Measurements from ENCODE around the gene ZNF638. TPM values are rescaled to one million over a fixed set of nuclear protein-coding genes. Genes with fewer than 3 reads are reported as not detected.

ZNF638 gene
- total and polyA plus RNA-seq, 2 of the 8 experiments (the other 6 are each of a cell fraction or from before 2014, with no cell fraction given) = 45.3 to 143 TPM

DNA sequence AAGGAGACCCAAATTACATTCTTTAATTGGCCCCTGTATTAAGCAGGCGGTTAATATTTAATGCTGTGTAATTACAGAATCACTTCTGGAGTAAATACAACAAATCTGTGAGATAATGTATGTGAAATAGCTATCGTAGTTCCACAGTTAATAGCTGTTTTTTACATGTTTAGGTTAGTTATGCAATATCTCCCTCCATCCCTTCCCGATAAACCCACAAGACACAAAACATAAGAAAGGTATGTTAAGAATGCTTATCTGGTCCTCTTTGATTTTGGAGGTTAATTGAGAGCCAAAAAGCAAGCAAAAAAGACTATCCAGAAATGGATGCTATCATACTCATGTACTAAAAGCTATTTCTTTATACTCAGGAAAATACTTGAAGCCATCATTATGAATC, 49.1 kb downstream of the ZNF638 start:
- Histone ChIP-seq H3K4ac (replicated peaks; ENCODE audit: insufficient read length, low read depth, low read length) (no peak overlapping the region), H3K9ac (replicated peaks in 1 of 4; ENCODE audit: extremely low read depth in 1 of 4, low read depth in 3 of 4, low read length in 3 of 4) (no peak overlapping the region), H2BK15ac (ENCODE audit: low read length) (no peak overlapping the region), H3K23ac (ENCODE audit: insufficient read length) (no peak overlapping the region), H3K56ac (replicated peaks; ENCODE audit: insufficient read length, low read depth, low read length) (no peak overlapping the region), H2BK12ac (ENCODE audit: low read depth, low read length) (no peak overlapping the region), H4K5ac (ENCODE audit: insufficient read length, low read depth, low read length) (no peak overlapping the region), H3K36me3 (ENCODE audit: control insufficient read depth in 2 of 4, insufficient read depth in 4 of 4, low read length in 3 of 4) (peaks cover 2 to 58% (median 23%) of the 10 kb centered on the region in 4 experiments; a peak in 7 of 8 replicates), H4K20me1 (replicated peaks in 1 of 2; ENCODE audit: control insufficient read depth in 1 of 2, insufficient read depth in 2 of 2, low read length in 2 of 2) (peaks cover 0 to 3% of the 10 kb centered on the region in 2 experiments), H3K9me3 (ENCODE audit: insufficient read depth in 2 of 2, low read depth in 1 of 2, low read length in 1 of 2) (no peaks in the 10 kb centered on the region), H3K79me1 (ENCODE audit: low read depth, low read length) (no peaks in the 10 kb centered on the region; the same call in 1 of the 2 replicates), H4K91ac (replicated peaks; ENCODE audit: insufficient read length, low read length) (no peak overlapping the region), H3K18ac (ENCODE audit: extremely low read depth, low read length) (no peak overlapping the region), H4K8ac (ENCODE audit: extremely low read depth, insufficient read depth, low read length) (no peak overlapping the region), H3K79me2 (ENCODE audit: control insufficient read depth in 1 of 2, insufficient read depth in 2 of 2, low read length in 2 of 2) (peaks cover 0 to 3% of the 10 kb centered on the region in 2 experiments; a peak in 2 of 4 replicates), H3K4me1 (replicated peaks in 1 of 4; ENCODE audit: control insufficient read depth in 3 of 4, insufficient read depth in 4 of 4, low read length in 3 of 4) (no peaks in the 10 kb centered on the region), H2BK5ac (ENCODE audit: low read depth, low read length) (no peak overlapping the region), H2BK20ac (ENCODE audit: low read length) (no peak overlapping the region), H2AK5ac (ENCODE audit: low read depth, low read length) (no peak overlapping the region), H2AFZ (ENCODE audit: low read length) (no peak overlapping the region), H2BK120ac (replicated peaks; ENCODE audit: low read depth, low read length) (no peak overlapping the region), H3K4me2 (ENCODE audit: insufficient read depth in 1 of 2, low read depth in 2 of 2, low read length in 2 of 2) (no peak overlapping the region), H3K14ac (ENCODE audit: insufficient read length) (no peak overlapping the region), H3K23me2 (ENCODE audit: low read depth, low read length) (no peaks in the 10 kb centered on the region), H3K27ac (ENCODE audit: low read depth, low read length) (no peak overlapping the region), H3K4me3 (ENCODE audit: extremely low read depth in 1 of 4, insufficient read depth in 2 of 4, low read depth in 3 of 4, low read length in 4 of 4) (no peak overlapping the region), H3K27me3 (replicated peaks in 1 of 4; ENCODE audit: control insufficient read depth in 3 of 4, extremely low read depth in 1 of 4, insufficient read depth in 3 of 4, low read length in 3 of 4) (no peaks in the 10 kb centered on the region)
- no peak for DNase-seq (ENCODE audit: low read depth in 1 of 2, low spot score in 2 of 2)
- no peak for FAIRE-seq
- CTCF ChIA-PET (ENCODE audit: partially characterized antibody) = interaction anchor here (0.9 to 2.2 kb wide), 3 partner anchors 81 to 223 kb away, joined by 3 to 7 read pairs (median 4); no protein-coding TSS in a partner anchor
- POLR2A ChIA-PET (ENCODE audit: partially characterized antibody) = interaction anchor here (0.8 kb wide), 1 partner anchor 12 kb away, joined by 3 read pairs; no protein-coding TSS in a partner anchor
- WGBS, 2 experiments (ENCODE audit: extremely low coverage in 1 of 2, insufficient coverage in 1 of 2, insufficient read length in 1 of 2, insufficient replicate concordance in 2 of 2, low coverage in 1 of 2, low lambda C conversion rate in 2 of 2, missing lambda C conversion rate in 1 of 2) = 95% methylated on average over 3 of the region's 3 CpGs; no CpG with 5 or more reads in 1 of the 2 experiments
- no peak for TF ChIP-seq KDM5A (IDR thresholded peaks at IDR 0.05; ENCODE audit: low read length)
- TF ChIP-seq, protein P1, sequence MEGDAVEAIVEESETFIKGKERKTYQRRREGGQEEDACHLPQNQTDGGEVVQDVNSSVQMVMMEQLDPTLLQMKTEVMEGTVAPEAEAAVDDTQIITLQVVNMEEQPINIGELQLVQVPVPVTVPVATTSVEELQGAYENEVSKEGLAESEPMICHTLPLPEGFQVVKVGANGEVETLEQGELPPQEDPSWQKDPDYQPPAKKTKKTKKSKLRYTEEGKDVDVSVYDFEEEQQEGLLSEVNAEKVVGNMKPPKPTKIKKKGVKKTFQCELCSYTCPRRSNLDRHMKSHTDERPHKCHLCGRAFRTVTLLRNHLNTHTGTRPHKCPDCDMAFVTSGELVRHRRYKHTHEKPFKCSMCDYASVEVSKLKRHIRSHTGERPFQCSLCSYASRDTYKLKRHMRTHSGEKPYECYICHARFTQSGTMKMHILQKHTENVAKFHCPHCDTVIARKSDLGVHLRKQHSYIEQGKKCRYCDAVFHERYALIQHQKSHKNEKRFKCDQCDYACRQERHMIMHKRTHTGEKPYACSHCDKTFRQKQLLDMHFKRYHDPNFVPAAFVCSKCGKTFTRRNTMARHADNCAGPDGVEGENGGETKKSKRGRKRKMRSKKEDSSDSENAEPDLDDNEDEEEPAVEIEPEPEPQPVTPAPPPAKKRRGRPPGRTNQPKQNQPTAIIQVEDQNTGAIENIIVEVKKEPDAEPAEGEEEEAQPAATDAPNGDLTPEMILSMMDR (IDR thresholded peaks at IDR 0.05; ENCODE audit: control extremely low read depth in 1 of 3, insufficient read depth in 1 of 3, low read depth in 1 of 3, low read length in 3 of 3) = no peak
- no peak for TF ChIP-seq YY1 (IDR thresholded peaks at IDR 0.05; ENCODE audit: low read depth, low read length)
- no peak for TF ChIP-seq EGR1 (IDR thresholded peaks at IDR 0.05; ENCODE audit: borderline replicate concordance, low read depth, low read length)
- no peak for TF ChIP-seq SIX5 (IDR thresholded peaks at IDR 0.05; ENCODE audit: low read depth, low read length)
- TF ChIP-seq, protein P2, sequence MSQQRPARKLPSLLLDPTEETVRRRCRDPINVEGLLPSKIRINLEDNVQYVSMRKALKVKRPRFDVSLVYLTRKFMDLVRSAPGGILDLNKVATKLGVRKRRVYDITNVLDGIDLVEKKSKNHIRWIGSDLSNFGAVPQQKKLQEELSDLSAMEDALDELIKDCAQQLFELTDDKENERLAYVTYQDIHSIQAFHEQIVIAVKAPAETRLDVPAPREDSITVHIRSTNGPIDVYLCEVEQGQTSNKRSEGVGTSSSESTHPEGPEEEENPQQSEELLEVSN (IDR thresholded peaks at IDR 0.05) = no peak
- TF ChIP-seq TAF1 (IDR thresholded peaks at IDR 0.05; ENCODE audit: low read depth, low read length) = no peak
- TF ChIP-seq FOSL1 (IDR thresholded peaks at IDR 0.05; ENCODE audit: insufficient read depth, low read depth, low read length) = no peak
- TF ChIP-seq TBP (IDR thresholded peaks at IDR 0.05; ENCODE audit: low read depth, low read length) = no peak
- no peak for TF ChIP-seq NANOG (IDR thresholded peaks at IDR 0.05; ENCODE audit: insufficient read depth, low read depth, low read length, poor library complexity, severe bottlenecking)
- no peak for TF ChIP-seq ZNF274 (IDR thresholded peaks at IDR 0.05; ENCODE audit: borderline replicate concordance, extremely low read depth, low read length)

Measured in H1 (cell line).